Calu3 (cell line): ENCODE measurements around the gene GTF2H4. TPM values are rescaled to one million over a fixed set of nuclear protein-coding genes. Genes with fewer than 3 reads are reported as not detected.

Source experiments
- BruUV-seq: library from RNA; stranded (reverse); fragments of 400-500 nt; replicated peaks from 2 replicates; lab custom pipeline; 2021; lab: Mats Ljungman, UMichigan
- CTCF ChIA-PET: fragments of 300-600 bp; sonication (Branson Sonifier 250); formaldehyde crosslinking; loops from one replicate; lab custom pipeline; 2022; ENCODE audit warnings: antibody characterized with exemption; lab: Charles Lee
- DNase-seq: peaks from one replicate; pipeline ENCODE4 v3.0.0; 2022
- H3K27ac Mint-ChIP-seq: one replicate; pipeline ENCODE4 v1.8.0; 2022; ENCODE audit warnings: mixed read lengths; ENCODE audit not compliant: unreplicated experiment
- H3K27me3 Mint-ChIP-seq: one replicate; pipeline ENCODE4 v1.8.0; 2022; ENCODE audit warnings: mixed read lengths; ENCODE audit not compliant: unreplicated experiment
- H3K36me3 Mint-ChIP-seq: one replicate; pipeline ENCODE4 v1.8.0; 2022; ENCODE audit warnings: mild to moderate bottlenecking, moderate library complexity, mixed read lengths; ENCODE audit not compliant: insufficient read depth, unreplicated experiment
- H3K4me1 Mint-ChIP-seq: one replicate; pipeline ENCODE4 v1.8.0; 2022; ENCODE audit warnings: mild to moderate bottlenecking, low read depth, mixed read lengths; ENCODE audit not compliant: unreplicated experiment
- H3K4me3 Mint-ChIP-seq: one replicate; pipeline ENCODE4 v1.8.0; 2022; ENCODE audit warnings: mild to moderate bottlenecking, low read depth, moderate library complexity, mixed read lengths; ENCODE audit not compliant: unreplicated experiment
- H3K9me3 Mint-ChIP-seq: one replicate; pipeline ENCODE4 v1.8.0; 2022; ENCODE audit warnings: low read depth, mixed read lengths; ENCODE audit not compliant: unreplicated experiment
- intact Hi-C: fragments of 100-400 bp; cut with micrococcal nuclease; formaldehyde crosslinking; loops from one replicate; pipeline ENCODE4 v1.10.0; 2022; ENCODE audit not compliant: unreplicated experiment
- total RNA-seq: library from RNA; stranded (reverse); gene quantifications from 2 replicates; pipeline ENCODE4 v1.2.3, GENCODE V29; 2022
- TF ChIP-seq, protein P1 (sequence below): fragments of 200-600 bp; IDR thresholded peaks from one replicate; pipeline ENCODE4 v1.8.0; 2022; ENCODE audit warnings: antibody characterized with exemption; ENCODE audit not compliant: unreplicated experiment

Gene GTF2H4
- total RNA-seq, 1 experiment from 2014 or later = 80.0 TPM

DNA sequence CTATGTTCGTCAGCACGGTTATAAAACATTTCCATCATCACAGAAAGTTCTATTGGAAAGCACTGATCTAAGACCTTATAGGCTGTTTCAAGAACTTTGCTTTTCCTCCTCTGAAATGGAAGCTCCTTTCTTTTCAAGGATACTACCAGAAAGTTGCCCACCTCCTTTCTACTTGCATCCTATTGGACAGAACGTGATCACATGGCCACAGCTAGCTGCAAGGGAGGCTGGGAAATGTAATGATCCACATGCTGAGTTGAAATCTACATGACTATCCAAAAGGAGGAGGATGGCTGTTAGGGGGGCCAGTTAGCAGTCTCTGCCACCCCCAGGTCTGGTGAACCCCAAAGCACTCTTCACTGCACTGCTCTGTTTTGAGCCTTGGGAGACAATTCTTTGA is 20.7 kb downstream of the GTF2H4 start:
- CTCF ChIA-PET = interaction anchor here (0.6 kb wide), 1 partner anchor 117 kb away, joined by 4 read pairs; no protein-coding TSS in a partner anchor
- intact Hi-C loops = no loop called here
- no TSS peak for BruUV-seq
- no peak overlapping the region for H3K4me3 Mint-ChIP-seq
- peaks cover 4% of the 10 kb centered on the region for H3K9me3 Mint-ChIP-seq
- H3K36me3 Mint-ChIP-seq = peaks cover 29% of the 10 kb centered on the region
- TF ChIP-seq, protein P1, sequence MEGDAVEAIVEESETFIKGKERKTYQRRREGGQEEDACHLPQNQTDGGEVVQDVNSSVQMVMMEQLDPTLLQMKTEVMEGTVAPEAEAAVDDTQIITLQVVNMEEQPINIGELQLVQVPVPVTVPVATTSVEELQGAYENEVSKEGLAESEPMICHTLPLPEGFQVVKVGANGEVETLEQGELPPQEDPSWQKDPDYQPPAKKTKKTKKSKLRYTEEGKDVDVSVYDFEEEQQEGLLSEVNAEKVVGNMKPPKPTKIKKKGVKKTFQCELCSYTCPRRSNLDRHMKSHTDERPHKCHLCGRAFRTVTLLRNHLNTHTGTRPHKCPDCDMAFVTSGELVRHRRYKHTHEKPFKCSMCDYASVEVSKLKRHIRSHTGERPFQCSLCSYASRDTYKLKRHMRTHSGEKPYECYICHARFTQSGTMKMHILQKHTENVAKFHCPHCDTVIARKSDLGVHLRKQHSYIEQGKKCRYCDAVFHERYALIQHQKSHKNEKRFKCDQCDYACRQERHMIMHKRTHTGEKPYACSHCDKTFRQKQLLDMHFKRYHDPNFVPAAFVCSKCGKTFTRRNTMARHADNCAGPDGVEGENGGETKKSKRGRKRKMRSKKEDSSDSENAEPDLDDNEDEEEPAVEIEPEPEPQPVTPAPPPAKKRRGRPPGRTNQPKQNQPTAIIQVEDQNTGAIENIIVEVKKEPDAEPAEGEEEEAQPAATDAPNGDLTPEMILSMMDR = no peak
- DNase-seq = no peak
- H3K27ac Mint-ChIP-seq = no peak overlapping the region
- H3K27me3 Mint-ChIP-seq = no peaks in the 10 kb centered on the region
- peaks cover 50% of the 10 kb centered on the region for H3K4me1 Mint-ChIP-seq

DNA sequence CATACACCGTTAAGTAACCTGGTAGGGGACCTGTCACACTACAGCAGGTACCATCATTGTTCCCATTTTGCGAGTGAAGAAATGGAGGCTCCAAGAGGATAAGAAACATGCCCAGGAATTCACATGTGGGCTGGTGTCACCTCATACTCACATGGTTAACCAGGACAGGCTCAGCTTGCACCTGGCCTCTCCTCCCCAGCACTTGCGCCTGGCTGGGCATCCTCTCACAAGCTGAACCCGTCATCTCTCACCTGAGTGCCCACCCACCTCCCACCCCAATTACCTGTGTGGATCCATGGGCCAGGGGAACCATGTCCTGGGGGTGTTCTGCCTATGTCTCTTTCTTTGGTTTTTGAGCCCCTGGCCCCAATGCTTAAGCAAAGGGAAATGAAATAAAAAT is 22.5 kb downstream of the GTF2H4 start:
- Mint-ChIP-seq H3K27me3 (no peaks in the 10 kb centered on the region), H3K27ac (peak overlapping the region; percentile 96), H3K36me3 (peaks cover 34% of the 10 kb centered on the region), H3K4me1 (peaks cover 69% of the 10 kb centered on the region), H3K4me3 (no peak overlapping the region), H3K9me3 (peaks cover 4% of the 10 kb centered on the region)
- no TSS peak for BruUV-seq
- TF ChIP-seq, protein P1 = no peak
- DNase-seq = no peak
- CTCF ChIA-PET = interaction anchor here (1.0 to 2.5 kb wide), 5 partner anchors 17 to 157 kb away, joined by 3 to 13 read pairs (median 9); partner anchors contain the start of gene VARS2
- intact Hi-C loops = loop anchor here (10.0 kb wide), 1 partner anchor 74 kb away; no protein-coding TSS in a partner anchor

DNA sequence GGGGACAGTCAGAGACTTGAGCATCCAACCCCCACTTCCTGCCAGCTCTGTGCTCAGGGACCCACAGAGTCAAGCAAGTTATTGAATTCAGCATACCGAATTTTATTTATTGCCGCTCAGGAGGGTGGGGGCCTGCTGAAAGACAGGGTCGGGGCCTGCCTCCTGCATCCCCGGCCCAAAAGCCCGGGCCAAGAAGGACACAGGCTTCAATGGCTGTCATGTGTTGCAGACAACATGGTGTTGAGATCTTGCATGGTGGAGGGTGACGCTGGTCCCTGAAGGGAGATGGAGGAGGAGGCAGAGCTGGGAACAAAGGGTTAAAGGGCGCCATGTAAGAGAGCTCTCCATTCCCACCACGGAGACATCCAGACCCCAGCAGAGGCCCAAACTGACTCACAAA is 23.3 kb downstream of the GTF2H4 start:
- no peak for DNase-seq
- Mint-ChIP-seq H3K9me3 (peaks cover 4% of the 10 kb centered on the region), H3K4me1 (peaks cover 73% of the 10 kb centered on the region), H3K27ac (peak overlapping the region; percentile 96), H3K36me3 (peaks cover 32% of the 10 kb centered on the region), H3K4me3 (peak overlapping the region; percentile 74), H3K27me3 (no peaks in the 10 kb centered on the region)
- CTCF ChIA-PET = interaction anchor here (0.6 to 2.5 kb wide), 10 partner anchors 11 to 156 kb away, joined by 3 to 13 read pairs (median 6); partner anchors contain the start of gene VARS2
- intact Hi-C loops = loop anchor here (10.0 kb wide), 1 partner anchor 74 kb away; no protein-coding TSS in a partner anchor
- TF ChIP-seq, protein P1 = no peak
- no TSS peak for BruUV-seq

DNA sequence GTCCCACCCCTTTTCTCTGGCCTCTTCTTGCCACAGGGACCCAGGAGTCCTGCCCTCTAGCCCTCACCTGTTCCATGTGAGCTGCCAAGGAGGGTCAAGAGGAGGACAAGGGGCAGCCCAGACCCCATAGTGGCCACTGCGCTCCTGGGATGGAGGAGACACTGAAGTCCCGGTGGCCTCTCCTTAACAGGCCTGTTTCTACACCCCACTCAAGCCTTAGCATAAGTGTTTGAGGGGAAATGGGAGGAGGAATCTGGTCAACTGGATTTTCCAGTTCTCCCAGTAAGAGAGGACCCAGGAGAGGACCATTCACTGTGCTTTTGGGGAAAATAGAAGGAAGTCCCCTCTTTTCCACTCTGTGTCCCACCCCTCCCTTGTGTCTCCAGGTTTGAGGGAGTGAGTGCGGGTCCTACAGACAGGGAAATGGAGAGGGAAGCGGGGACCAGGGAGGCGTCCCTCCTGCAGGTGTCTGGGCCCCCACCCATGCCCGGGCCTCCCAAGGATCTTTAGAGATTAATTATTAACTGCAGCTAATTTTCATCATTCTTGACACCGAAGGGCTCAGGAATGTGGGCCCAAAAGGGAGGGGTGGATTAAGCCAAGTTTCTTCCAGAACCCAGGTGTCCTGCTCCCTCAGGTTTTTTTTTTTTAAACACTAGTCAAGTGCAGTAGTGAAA is 24.1 kb downstream of the GTF2H4 start, which contains the start of gene SFTA2:
SFTA2 (minus strand) TSS at position 202 of the 677 bp plus-strand sequence; CDS start at position 128, 74 bp downstream.
- intact Hi-C loops = loop anchor here (10.0 kb wide), 1 partner anchor 73 kb away; no protein-coding TSS in a partner anchor
- peak within 1 kb of the TSS; percentile 96 for H3K27ac Mint-ChIP-seq
- CTCF ChIA-PET = interaction anchor here (0.7 to 2.5 kb wide), 10 partner anchors 9 to 155 kb away, joined by 3 to 13 read pairs (median 6); no protein-coding TSS in a partner anchor

More for the DNA sequence above, 24.1 kb downstream of the GTF2H4 start, which contains the start of gene SFTA2:
- TF ChIP-seq, protein P1 = no peak
- Mint-ChIP-seq H3K4me3 (peak within 1 kb of the TSS; percentile 74), H3K9me3 (peaks cover 4% of the 10 kb centered on the region), H3K36me3 (peaks cover 25% of the 10 kb centered on the region), H3K27me3 (no peaks in the 10 kb centered on the region), H3K4me1 (peaks cover 67% of the 10 kb centered on the region)
- no TSS peak for BruUV-seq
- peak; percentile 79 for DNase-seq
